K562 (cell line): ENCODE results near the gene MAP1LC3B. TPM values are rescaled to one million over a fixed set of nuclear protein-coding genes. Genes with fewer than 3 reads are reported as not detected.
A peak's percentile ranks its signal among the peaks of the same experiment; 100 is the strongest.

ENCODE experiments used
- ATAC-seq: fragments of 200-7000 bp; cut with Tn5 transposase; 3 replicates; pipeline ENCODE4 v1.9.1; 2020; ENCODE audit warnings: moderate library complexity
- BruUV-seq: library from RNA; stranded (reverse); fragments of 400-500 nt; replicated peaks from 2 replicates; lab custom pipeline; 2021; lab: Mats Ljungman, UMichigan
- CTCF ChIA-PET: fragments of 300-600 bp; formaldehyde crosslinking; extraction: SDS; loops from one replicate; lab custom pipeline; 2021; ENCODE audit warnings: low intra/inter-chr PET ratio; lab: Yijun Ruan, JAX
- POLR2A ChIA-PET: fragments of 300-600, 350-650 bp; sonication (Branson Sonifier 250); formaldehyde crosslinking; extraction: SDS; loops from one replicate; lab custom pipeline; 2021; ENCODE audit warnings: antibody characterized with exemption, inconsistent platforms; lab: Yijun Ruan, JAX
- DNase-seq, 4 experiments: peaks; one replicate each; pipeline versions ENCODE4 v3.0.0 to v3.0.0-alpha.2; 2011 to 2018; ENCODE audit warnings: low spot score in 3 of 4, mixed read lengths in 3 of 4; ENCODE audit errors: extremely low read depth in 1 of 4
- FAIRE-seq: peaks from 2 replicates; lab custom pipeline; 2011; peaks lifted over from hg19 to GRCh38; lab: Jason Lieb, UNC
- H2AFZ ChIP-seq: 2 replicates; pipeline ENCODE4 v1.6.0; 2011; ENCODE audit warnings: low read depth, low read length, control low read depth, inconsistent platforms
- H3K27ac ChIP-seq: fragments of 200-600 bp; 3 replicates; pipeline ENCODE4 v1.8.0; 2011; ENCODE audit warnings: low read depth, mild to moderate bottlenecking, control low read depth, inconsistent platforms, low read length, moderate library complexity, mixed read lengths; ENCODE audit errors: extremely low read depth
- H3K27me3 ChIP-seq, 2 experiments: fragments of 300-600 bp in 1 of 2; 2 replicates in 1 of 2; 3 replicates in 1 of 2; pipeline versions ENCODE4 v1.6.0 to v1.8.0; 2011; ENCODE audit warnings: inconsistent platforms in 2 of 2, low read length in 2 of 2, mild to moderate bottlenecking in 1 of 2, mixed read lengths in 1 of 2, moderate library complexity in 1 of 2; ENCODE audit not compliant: control insufficient read depth in 2 of 2, insufficient read depth in 2 of 2
- H3K36me3 ChIP-seq: fragments of 300-600 bp; 3 replicates; pipeline ENCODE4 v1.8.0; 2011; ENCODE audit warnings: mild to moderate bottlenecking, low read length, inconsistent platforms; ENCODE audit not compliant: control insufficient read depth, insufficient read depth
- H3K4me1 ChIP-seq, 2 experiments: fragments of 200-600 bp in 1 of 2; replicated peaks in 1 of 2; 2 replicates in 1 of 2; 3 replicates in 1 of 2; pipeline versions ENCODE4 v1.5.1 to v1.8.0; 2011; ENCODE audit warnings: inconsistent platforms in 2 of 2, low read length in 2 of 2, mild to moderate bottlenecking in 1 of 2, mixed read lengths in 1 of 2, moderate library complexity in 1 of 2; ENCODE audit not compliant: control insufficient read depth in 2 of 2, insufficient read depth in 2 of 2
- H3K4me2 ChIP-seq: 2 replicates; pipeline ENCODE4 v1.6.1; 2011; ENCODE audit warnings: low read length, control low read depth, inconsistent platforms, mixed read lengths; ENCODE audit not compliant: insufficient read depth
- H3K4me3 ChIP-seq: fragments of 200-600 bp; sonication (generic), shearing (Covaris generic); 2 replicates; pipeline ENCODE4 v1.5.1; 2016; ENCODE audit warnings: control low read depth, inconsistent platforms
- H3K79me2 ChIP-seq: fragments of 200-600 bp; 3 replicates; pipeline ENCODE4 v1.8.0; 2011; ENCODE audit warnings: low read length, inconsistent platforms; ENCODE audit not compliant: control insufficient read depth, insufficient read depth
- H3K9ac ChIP-seq, 2 experiments: 2 replicates each; pipeline versions ENCODE4 v1.6.0 to v1.6.1; 2011; ENCODE audit warnings: low read depth in 2 of 2, low read length in 2 of 2, control low read depth in 1 of 2, inconsistent platforms in 1 of 2, mild to moderate bottlenecking in 1 of 2, mixed read lengths in 1 of 2; ENCODE audit not compliant: insufficient read depth in 1 of 2
- H3K9me1 ChIP-seq: one replicate; pipeline ENCODE4 v1.6.0; 2011; ENCODE audit warnings: inconsistent platforms, mild to moderate bottlenecking, low read length, moderate library complexity; ENCODE audit not compliant: control insufficient read depth, insufficient read depth
- H3K9me3 ChIP-seq: replicated peaks from 2 replicates; pipeline ENCODE4 v1.5.1; 2011; ENCODE audit warnings: low read depth, low read length, inconsistent platforms; ENCODE audit not compliant: control insufficient read depth, insufficient read depth
- H4K20me1 ChIP-seq: replicated peaks from 2 replicates; pipeline ENCODE4 v1.6.1; 2011; ENCODE audit warnings: low read length, inconsistent platforms, mixed read lengths; ENCODE audit not compliant: control insufficient read depth, insufficient read depth
- DNMT1 ChIP-seq: fragments of 450-650 bp; IDR thresholded peaks from 2 replicates; pipeline ENCODE4 v1.6.1; 2016; ENCODE audit warnings: antibody characterized with exemption, mild to moderate bottlenecking
- JUND ChIP-seq, 2 experiments: IDR thresholded peaks; 2 replicates in 1 of 2; 3 replicates in 1 of 2; pipeline ENCODE4 v1.6.1; 2011; ENCODE audit warnings: borderline replicate concordance in 2 of 2, low read depth in 2 of 2, low read length in 2 of 2, improper control_type of control experiment in 1 of 2, missing biosample characterization in 1 of 2, missing genetic modification characterization in 1 of 2, missing genetic modification reagents in 1 of 2
- RAD21 ChIP-seq, 2 experiments: fragments of 250-450 bp in 1 of 2; fragments of 450-650 bp in 1 of 2; sonication (Bioruptor Pico) in 1 of 2; formaldehyde crosslinking in 1 of 2; IDR thresholded peaks in 1 of 2; conservative IDR thresholded peaks in 1 of 2; 2 replicates each; pipeline versions ENCODE4 v1.4.0 to v1.8.0; 2020 to 2022; ENCODE audit warnings: mild to moderate bottlenecking in 2 of 2, moderate library complexity in 1 of 2
- SNRNP70 ChIP-seq: fragments of 200-400 bp; formaldehyde crosslinking; optimal IDR thresholded peaks from 2 replicates; pipeline ENCODE3; 2017; ENCODE audit warnings: low read depth, low read length
- STAG1 ChIP-seq: sonication (generic); formaldehyde crosslinking; IDR thresholded peaks from 2 replicates; pipeline ENCODE4 v1.5.0; 2020; ENCODE audit warnings: missing genetic modification reagents, borderline replicate concordance
- TAF15 ChIP-seq: fragments of 200-400 bp; formaldehyde crosslinking; IDR thresholded peaks from 2 replicates; pipeline ENCODE4 v1.6.1; 2017; ENCODE audit warnings: mild to moderate bottlenecking, low read depth, low read length, moderate library complexity
- TAL1 ChIP-seq: fragments of 450-650 bp; IDR thresholded peaks from 2 replicates; pipeline ENCODE4 v1.6.1; 2016; ENCODE audit warnings: mild to moderate bottlenecking
- ZFX ChIP-seq: sonication (generic); formaldehyde crosslinking; IDR thresholded peaks from 2 replicates; pipeline ENCODE4 v1.8.0; 2022; ENCODE audit warnings: mild to moderate bottlenecking, missing genetic modification reagents, moderate library complexity
- ZNF239 ChIP-seq: fragments of 250-450 bp; sonication (Bioruptor Pico); IDR thresholded peaks from 2 replicates; pipeline ENCODE4 v1.4.0; 2020; ENCODE audit warnings: mild to moderate bottlenecking
- ZNF431 ChIP-seq: sonication (generic); formaldehyde crosslinking; IDR thresholded peaks from 2 replicates; pipeline ENCODE4 v1.8.0; 2022; ENCODE audit warnings: mild to moderate bottlenecking, missing genetic modification reagents
- WGBS: fragments of 100-300 bp; shearing (Covaris generic); methylation state at CpG from one replicate; pipeline ENCODE4 v1.1.6; 2016; ENCODE audit warnings: low coverage, mixed read lengths; ENCODE audit not compliant: insufficient coverage; ENCODE audit errors: missing lambda C conversion rate; 5-methylcytosine and 5-hydroxymethylcytosine counted together
- in situ Hi-C: fragments of 300-500 bp; cut with MboI; formaldehyde crosslinking; loops from 4 replicates; pipeline ENCODE4 v1.15.0; 2018; ENCODE audit warnings: inconsistent platforms, mixed read lengths
- intact Hi-C: fragments of 100-400 bp; cut with micrococcal nuclease; formaldehyde crosslinking; loops from 2 replicates; pipeline ENCODE4 v1.14.2; 2022
- polyA plus RNA-seq, 8 experiments: library from polyadenylated mRNA; depleted of rRNA in 4 of 8; stranded (reverse) in 5 of 8; unstranded in 3 of 8; fragments of >200 nt; fragmentation: Nextera tagmentation in 2 of 8; fragmentation: Illumina TruSeq in 1 of 8; extraction: Ambion mirVana in 2 of 8; extraction: Trizol in 1 of 8; gene quantifications; 2 replicates each; pipeline versions ENCODE4 v1.2.1 to v1.2.3, GENCODE V29; 2011 to 2014; ENCODE audit warnings: inconsistent platforms in 1 of 8, missing spikeins in 1 of 8
- total RNA-seq, 7 experiments: library from RNA; depleted of rRNA in 6 of 7; stranded (reverse); fragments of >200 nt in 6 of 7; fragmentation: Illumina TruSeq in 2 of 7; extraction: Trizol in 2 of 7; gene quantifications; 2 replicates each; pipeline versions ENCODE4 v1.2.1 to v1.2.3, GENCODE V29; 2011 to 2021; ENCODE audit warnings: low replicate concordance in 1 of 7
- TF ChIP-seq, protein P1 (sequence below), 3 experiments: IDR thresholded peaks in 2 of 3; conservative IDR thresholded peaks in 1 of 3; 2 replicates each; pipeline ENCODE4 v1.5.1; 2011 to 2012; ENCODE audit warnings: low read length in 3 of 3, mild to moderate bottlenecking in 3 of 3, control low read depth in 2 of 3, improper control_type of control experiment in 1 of 3, inconsistent platforms in 1 of 3, low read depth in 1 of 3, mixed read lengths in 1 of 3, moderate library complexity in 1 of 3; ENCODE audit not compliant: insufficient read depth in 2 of 3
- TF ChIP-seq, protein P2 (sequence below): fragments of 450-650 bp; IDR thresholded peaks from 2 replicates; pipeline ENCODE4 v1.6.1; 2017; ENCODE audit warnings: antibody characterized with exemption

The MAP1LC3B gene
- total and polyA plus RNA-seq, 9 of the 15 experiments (the other 6 are each of a cell fraction or from before 2014, with no cell fraction given), result 16.0 to 81.5 (median 36.7) TPM

DNA sequence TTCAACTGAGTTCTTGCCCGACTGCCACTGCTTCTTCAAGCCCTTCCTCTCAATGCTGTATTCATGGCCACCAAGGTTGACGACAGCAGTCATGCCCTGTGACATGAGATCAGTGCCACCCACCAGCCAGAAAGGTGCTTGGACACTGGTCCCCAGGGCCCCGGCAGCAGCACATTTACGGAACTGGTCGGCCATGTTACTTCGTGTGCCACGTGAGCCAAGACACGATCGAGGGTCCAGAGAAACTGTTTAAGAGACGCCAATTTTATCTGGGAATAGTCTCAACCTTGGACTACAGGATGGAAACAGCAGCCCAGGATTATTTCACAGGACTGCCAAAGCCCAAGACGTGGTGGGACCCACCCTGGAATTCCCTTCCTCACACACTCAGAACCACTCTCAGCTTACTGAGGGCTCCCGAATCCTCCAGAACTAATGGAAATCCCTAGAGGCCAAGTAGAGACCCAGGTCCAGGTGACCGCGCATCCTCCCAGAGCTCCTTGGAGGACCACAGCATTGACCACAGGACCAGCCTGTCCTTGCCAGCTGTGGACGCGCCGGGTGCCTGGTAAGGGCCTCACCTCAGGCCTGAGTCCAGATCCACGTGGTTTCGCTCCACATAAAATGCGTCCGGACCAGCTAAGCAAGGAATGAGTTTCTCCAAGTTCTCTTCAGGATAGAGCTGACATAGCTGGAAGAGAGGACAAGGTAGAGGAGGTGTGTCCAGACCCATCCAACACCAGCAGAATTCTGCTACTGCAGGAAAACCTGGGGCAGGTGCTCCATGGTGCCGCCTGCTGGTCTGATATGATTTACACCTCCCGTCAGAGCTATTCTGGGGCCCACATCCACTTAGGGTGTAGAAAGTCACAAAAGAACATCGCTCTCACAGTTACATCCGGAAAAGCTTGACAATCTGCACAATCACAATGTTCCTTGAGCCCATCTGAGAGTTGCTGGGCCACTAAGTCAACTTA is 28.2 kb downstream of the MAP1LC3B start:
- Histone ChIP-seq H3K27ac (no peak overlapping the region), H3K27me3 (no peaks in the 10 kb centered on the region; a peak in 1 of 5 replicates), H3K9me3 (no peaks in the 10 kb centered on the region), H3K36me3 (peaks cover 50% of the 10 kb centered on the region; the same call in 2 of the 3 replicates), H3K4me3 (no peak overlapping the region), H2AFZ (no peak overlapping the region), H3K9ac (peak overlapping the region in 1 of 2 experiments; percentile 37; a peak in 1 of 4 replicates), H3K9me1 (peaks cover 4% of the 10 kb centered on the region)
- peak; percentile 87 for ATAC-seq
- in situ Hi-C loops, result no loop called here
- peak; percentile 71 for FAIRE-seq
- DNase-seq, result peak; percentile 23 to 58 (median 38)
- TF ChIP-seq JUND (IDR thresholded peaks at IDR 0.05; ENCODE audit: borderline replicate concordance, low read depth, low read length) (no peak), JUND (tag; IDR thresholded peaks at IDR 0.05; ENCODE audit: borderline replicate concordance, low read depth, low read length) (no peak), TAF15 (no peak), TAL1 (no peak), STAG1 (peak; percentile 31; the same call in 1 of the 2 replicates), SNRNP70 (no peak), RAD21 (CRISPR knock-in tag; conservative IDR thresholded peaks at IDR 0.05 in 1 of 2, IDR thresholded peaks at IDR 0.05 in 1 of 2) (peak; percentile 11 to 29; a peak in 1 of 4 replicates), ZFX (CRISPR knock-in tag) (0 out of 2 replicates have a peak, but pooled peaks have one; percentile 15), ZNF239 (CRISPR knock-in tag) (no peak), DNMT1 (no peak), ZNF431 (CRISPR knock-in tag) (no peak)
- TF ChIP-seq, protein P1, sequence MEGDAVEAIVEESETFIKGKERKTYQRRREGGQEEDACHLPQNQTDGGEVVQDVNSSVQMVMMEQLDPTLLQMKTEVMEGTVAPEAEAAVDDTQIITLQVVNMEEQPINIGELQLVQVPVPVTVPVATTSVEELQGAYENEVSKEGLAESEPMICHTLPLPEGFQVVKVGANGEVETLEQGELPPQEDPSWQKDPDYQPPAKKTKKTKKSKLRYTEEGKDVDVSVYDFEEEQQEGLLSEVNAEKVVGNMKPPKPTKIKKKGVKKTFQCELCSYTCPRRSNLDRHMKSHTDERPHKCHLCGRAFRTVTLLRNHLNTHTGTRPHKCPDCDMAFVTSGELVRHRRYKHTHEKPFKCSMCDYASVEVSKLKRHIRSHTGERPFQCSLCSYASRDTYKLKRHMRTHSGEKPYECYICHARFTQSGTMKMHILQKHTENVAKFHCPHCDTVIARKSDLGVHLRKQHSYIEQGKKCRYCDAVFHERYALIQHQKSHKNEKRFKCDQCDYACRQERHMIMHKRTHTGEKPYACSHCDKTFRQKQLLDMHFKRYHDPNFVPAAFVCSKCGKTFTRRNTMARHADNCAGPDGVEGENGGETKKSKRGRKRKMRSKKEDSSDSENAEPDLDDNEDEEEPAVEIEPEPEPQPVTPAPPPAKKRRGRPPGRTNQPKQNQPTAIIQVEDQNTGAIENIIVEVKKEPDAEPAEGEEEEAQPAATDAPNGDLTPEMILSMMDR (IDR thresholded peaks at IDR 0.05 in 2 of 3, conservative IDR thresholded peaks at IDR 0.05 in 1 of 3; ENCODE audit: insufficient read depth in 2 of 3, low read depth in 1 of 3, low read length in 3 of 3), result peak; percentile 53 to 75 (median 56)
- TF ChIP-seq, protein P2, sequence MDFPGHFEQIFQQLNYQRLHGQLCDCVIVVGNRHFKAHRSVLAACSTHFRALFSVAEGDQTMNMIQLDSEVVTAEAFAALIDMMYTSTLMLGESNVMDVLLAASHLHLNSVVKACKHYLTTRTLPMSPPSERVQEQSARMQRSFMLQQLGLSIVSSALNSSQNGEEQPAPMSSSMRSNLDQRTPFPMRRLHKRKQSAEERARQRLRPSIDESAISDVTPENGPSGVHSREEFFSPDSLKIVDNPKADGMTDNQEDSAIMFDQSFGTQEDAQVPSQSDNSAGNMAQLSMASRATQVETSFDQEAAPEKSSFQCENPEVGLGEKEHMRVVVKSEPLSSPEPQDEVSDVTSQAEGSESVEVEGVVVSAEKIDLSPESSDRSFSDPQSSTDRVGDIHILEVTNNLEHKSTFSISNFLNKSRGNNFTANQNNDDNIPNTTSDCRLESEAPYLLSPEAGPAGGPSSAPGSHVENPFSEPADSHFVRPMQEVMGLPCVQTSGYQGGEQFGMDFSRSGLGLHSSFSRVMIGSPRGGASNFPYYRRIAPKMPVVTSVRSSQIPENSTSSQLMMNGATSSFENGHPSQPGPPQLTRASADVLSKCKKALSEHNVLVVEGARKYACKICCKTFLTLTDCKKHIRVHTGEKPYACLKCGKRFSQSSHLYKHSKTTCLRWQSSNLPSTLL, result no peak
- TF ChIP-seq, all 486 proteins: peak for 4
- WGBS, result 84% methylated on average over 22 of the region's 25 CpGs
- POLR2A ChIA-PET, result interaction anchor here (0.6 to 1.1 kb wide), 3 partner anchors 13 to 737 kb away, joined by 3 to 7 read pairs (median 6); no protein-coding TSS in a partner anchor
- Histone ChIP-seq H3K4me1 (peaks cover 0 to 7% of the 10 kb centered on the region in 2 experiments; a peak in 2 of 5 replicates), H3K4me2 (no peak overlapping the region), H4K20me1 (0 out of 2 replicates have a peak, but pooled peaks cover 4% of the 10 kb centered on the region), H3K79me2 (no peaks in the 10 kb centered on the region)
- intact Hi-C loops, result no loop called here
- CTCF ChIA-PET, result interaction anchor here (0.6 kb wide), 1 partner anchor 24 kb away, joined by 4 read pairs; no protein-coding TSS in a partner anchor
- BruUV-seq, result no TSS peak
